Ovary (tissue), 9 donors: ENCODE data around the gene PDE3A. TPM values are rescaled to one million over a fixed set of nuclear protein-coding genes. Genes with fewer than 3 reads are reported as not detected.
"Not testable (repeated sequence)": the region's sequence is repeated elsewhere in the genome, so short reads cannot be mapped to it uniquely, and the experiment has no call there.

Experiments used
- DNase-seq, 5 donors: peaks; one replicate each; pipeline ENCODE4 v3.0.0-alpha.2; 2019 to 2020
- H3K27ac ChIP-seq, 2 donors: fragments of 200-600 bp; one replicate each; pipeline versions ENCODE4 v1.5.1 to v1.8.0; 2019 to 2022
- H3K27me3 ChIP-seq: fragments of 200-600 bp; one replicate; pipeline ENCODE4 v1.8.0; 2022
- H3K36me3 ChIP-seq: fragments of 200-600 bp; sonication (generic); one replicate; pipeline ENCODE4 v1.5.1; 2019
- H3K4me1 ChIP-seq: one replicate; pipeline ENCODE4 v1.8.1; 2013; ENCODE audit warnings: mild to moderate bottlenecking, moderate library complexity; ENCODE audit not compliant: insufficient read depth
- H3K4me3 ChIP-seq: fragments of 200-600 bp; sonication (generic); one replicate; pipeline ENCODE4 v1.5.1; 2017
- H3K9me3 ChIP-seq, 2 donors: fragments of 200-600 bp in 1 of 2; sonication (generic) in 1 of 2; one replicate each; pipeline versions ENCODE4 v1.5.1 to v1.8.1; 2013 to 2019; ENCODE audit warnings: mild to moderate bottlenecking in 1 of 2, moderate library complexity in 1 of 2
- EP300 ChIP-seq: sonication (generic); formaldehyde crosslinking; IDR thresholded peaks from one replicate; pipeline ENCODE4 v1.6.1; 2017; ENCODE audit warnings: antibody characterized with exemption
- POLR2A ChIP-seq: fragments of 450-650 bp; IDR thresholded peaks from one replicate; pipeline ENCODE4 v1.6.1; 2017; ENCODE audit warnings: antibody characterized with exemption, mild to moderate bottlenecking, moderate library complexity
- WGBS, 3 donors: extraction: QIAGEN DNeasy Blood & Tissue Kit in 1 of 3; methylation state at CpG; one replicate each; pipeline versions ENCODE4 v1.1.5 to v1.1.7; 2013 to 2017; 5-methylcytosine and 5-hydroxymethylcytosine counted together
- intact Hi-C, 4 donors: fragments of 100-400 bp; cut with DNase I; formaldehyde crosslinking; loops; one replicate each; pipeline versions ENCODE4 v1.11.0 to v1.15.1; 2022 to 2023
- polyA plus RNA-seq, 2 donors: library from polyadenylated mRNA; stranded (reverse); fragments of 200-250 nt in 1 of 2; fragments of 350-450 nt in 1 of 2; fragmentation: Illumina TruSeq in 1 of 2; extraction: RNeasy Lipid Tissue Mini Kit (QIAGEN cat#74804) in 1 of 2; gene quantifications; one replicate each; pipeline ENCODE4 v1.2.3, GENCODE V29; 2013 to 2014
- total RNA-seq, 7 donors: library from RNA; depleted of rRNA in 2 of 7; stranded (reverse); fragments of >200 nt in 2 of 7; fragmentation: NEBNext Ultra II Directional in 3 of 7; extraction: Animal tissue kit (Norgen Biotek cat#: 25700) in 3 of 7; gene quantifications; one replicate each; pipeline versions ENCODE4 v1.1.0 to v1.2.4, GENCODE V29; 2016 to 2023
- TF ChIP-seq, protein P1 (sequence below), 3 donors: fragments of 450-650 bp in 2 of 3; fragments of 200-600 bp in 1 of 3; IDR thresholded peaks; one replicate each; pipeline versions ENCODE4 v1.5.1 to v1.8.0; 2016 to 2022; ENCODE audit warnings: antibody characterized with exemption in 3 of 3, mild to moderate bottlenecking in 1 of 3
- donor health status: DM: no; HTN: no; CAD: no; lungs with moderate emphysema.
- donor health status: DM: no; HTN: no; CAD: no.
- donor health status: Bipolar disorder and iron deficiency.
- donor health status: DM: yes; HTN: yes; CAD: no.
- donor health status: DM: no; HTN: no; CAD: no.
- donor health status: DM: yes; HTN: yes; CAD: no.

Gene PDE3A
- total and polyA plus RNA-seq, 9 donors = 3.7 to 15.2 (median 7.1) TPM

DNA sequence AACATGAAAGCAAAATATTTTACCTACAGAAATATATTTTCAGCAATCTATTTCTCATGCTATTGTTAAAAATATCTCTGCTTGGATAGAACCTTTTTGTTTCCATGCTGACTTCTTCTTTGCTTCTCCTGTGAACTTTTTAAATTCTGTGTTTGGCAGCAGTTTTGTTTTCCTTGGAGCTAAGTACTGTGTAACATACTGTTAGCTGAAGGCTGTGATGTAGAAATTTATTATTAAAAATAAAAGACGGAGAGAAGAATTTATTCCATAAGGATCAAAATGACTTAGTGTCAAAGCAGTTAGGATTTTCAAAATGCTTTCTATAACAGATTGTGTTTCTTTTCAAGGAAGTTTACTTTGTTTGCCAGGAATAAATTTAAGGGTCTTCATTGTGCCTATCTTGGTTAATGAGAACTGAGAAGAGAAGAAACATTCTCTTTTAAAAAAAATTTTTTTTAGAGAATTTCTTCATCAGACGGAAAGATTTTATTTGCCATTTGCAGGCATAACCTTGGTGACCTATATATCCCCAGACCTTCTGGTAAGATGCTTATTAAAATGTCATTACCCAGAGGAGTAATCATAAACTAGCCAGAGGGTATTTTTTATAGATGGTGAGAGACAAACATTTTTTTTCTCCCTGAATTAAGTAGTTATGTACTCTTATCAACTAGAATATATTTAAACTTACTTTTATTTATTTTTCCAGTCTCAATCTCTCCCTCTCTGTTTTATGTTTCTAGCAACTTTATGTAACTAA is 179.7 kb downstream of the PDE3A start:
- intact Hi-C loops = no loop called here
- DNase-seq = no peak
- H3K27ac ChIP-seq = no peak overlapping the region
- no peaks in the 10 kb centered on the region for H3K36me3 ChIP-seq
- 2 to 8% (median 5%) methylated on average over 2 of the region's 2 CpGs for WGBS, 3 donors
- no peaks in the 10 kb centered on the region for H3K9me3 ChIP-seq
- H3K27me3 ChIP-seq = no peaks in the 10 kb centered on the region
- no peak for TF ChIP-seq EP300
- TF ChIP-seq, protein P1, sequence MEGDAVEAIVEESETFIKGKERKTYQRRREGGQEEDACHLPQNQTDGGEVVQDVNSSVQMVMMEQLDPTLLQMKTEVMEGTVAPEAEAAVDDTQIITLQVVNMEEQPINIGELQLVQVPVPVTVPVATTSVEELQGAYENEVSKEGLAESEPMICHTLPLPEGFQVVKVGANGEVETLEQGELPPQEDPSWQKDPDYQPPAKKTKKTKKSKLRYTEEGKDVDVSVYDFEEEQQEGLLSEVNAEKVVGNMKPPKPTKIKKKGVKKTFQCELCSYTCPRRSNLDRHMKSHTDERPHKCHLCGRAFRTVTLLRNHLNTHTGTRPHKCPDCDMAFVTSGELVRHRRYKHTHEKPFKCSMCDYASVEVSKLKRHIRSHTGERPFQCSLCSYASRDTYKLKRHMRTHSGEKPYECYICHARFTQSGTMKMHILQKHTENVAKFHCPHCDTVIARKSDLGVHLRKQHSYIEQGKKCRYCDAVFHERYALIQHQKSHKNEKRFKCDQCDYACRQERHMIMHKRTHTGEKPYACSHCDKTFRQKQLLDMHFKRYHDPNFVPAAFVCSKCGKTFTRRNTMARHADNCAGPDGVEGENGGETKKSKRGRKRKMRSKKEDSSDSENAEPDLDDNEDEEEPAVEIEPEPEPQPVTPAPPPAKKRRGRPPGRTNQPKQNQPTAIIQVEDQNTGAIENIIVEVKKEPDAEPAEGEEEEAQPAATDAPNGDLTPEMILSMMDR (IDR thresholded peaks at IDR 0.05) = no peak
- TF ChIP-seq POLR2A = no peak
- no peak overlapping the region for H3K4me3 ChIP-seq
- H3K4me1 ChIP-seq = no peaks in the 10 kb centered on the region

DNA sequence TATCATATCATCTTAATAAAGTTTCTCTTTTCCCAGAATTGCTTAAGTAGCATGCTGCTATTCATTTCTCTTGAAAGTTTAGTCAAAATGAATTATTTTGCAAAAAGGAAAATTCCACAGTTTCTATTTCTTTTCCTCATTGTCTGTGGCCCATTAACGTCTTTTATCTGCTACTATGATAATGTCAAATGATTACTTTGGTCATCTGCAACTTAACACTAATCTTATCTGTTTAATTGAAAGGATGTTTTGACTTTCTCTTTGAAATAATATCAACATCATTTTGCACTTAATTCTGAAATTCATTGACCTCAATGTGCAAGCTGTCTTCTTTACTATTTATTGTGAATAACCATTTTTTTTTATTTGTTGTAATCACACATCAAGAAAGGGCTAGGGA is 180.3 kb downstream of the PDE3A start:
- no peak overlapping the region for H3K27ac ChIP-seq
- intact Hi-C loops = no loop called here

DNA sequence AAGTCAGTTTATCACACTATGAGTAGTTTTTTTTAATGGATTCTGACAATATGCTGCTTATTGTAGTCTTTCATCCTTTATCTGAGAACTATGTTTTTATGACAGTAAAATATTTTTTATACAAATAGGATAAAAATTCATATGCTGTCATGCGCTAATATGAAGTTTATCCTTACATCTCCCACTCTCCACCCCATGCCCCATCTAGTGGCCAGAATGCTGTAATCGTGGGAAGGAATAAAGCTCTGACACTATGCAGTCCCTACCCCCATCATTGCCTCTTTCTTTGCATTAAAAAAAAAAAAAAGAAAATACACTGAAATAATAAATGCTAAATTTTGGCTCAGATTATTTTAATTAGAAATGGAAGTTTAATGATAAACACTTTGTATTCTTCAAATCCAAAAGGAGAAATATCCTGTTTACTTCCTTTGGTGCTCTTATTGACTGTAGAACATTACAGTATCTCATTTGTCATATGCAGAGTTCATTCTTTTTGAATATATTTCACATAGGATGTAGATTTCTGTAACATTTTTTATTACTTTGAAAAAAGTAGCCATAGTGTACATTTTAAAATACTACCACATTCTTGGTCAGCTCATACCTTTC is 180.9 kb downstream of the PDE3A start:
- H3K4me1 ChIP-seq = no peaks in the 10 kb centered on the region
- H3K9me3 ChIP-seq = no peaks in the 10 kb centered on the region
- no peaks in the 10 kb centered on the region for H3K36me3 ChIP-seq
- no peak overlapping the region for H3K27ac ChIP-seq
- no peaks in the 10 kb centered on the region for H3K27me3 ChIP-seq
- 27 to 29% (median 27%) methylated on average over 2 of the region's 2 CpGs for WGBS, 3 donors
- TF ChIP-seq, protein P1 (IDR thresholded peaks at IDR 0.05) = peak in 2 of 3 donors; percentile 44 to 48
- no peak for TF ChIP-seq POLR2A
- DNase-seq = peak in 2 of 5 donors; percentile 31 to 60
- H3K4me3 ChIP-seq = no peak overlapping the region
- intact Hi-C loops = no loop called here

More for the DNA sequence above, 180.3 kb downstream of the PDE3A start:
- no peaks in the 10 kb centered on the region for H3K9me3 ChIP-seq
- no peaks in the 10 kb centered on the region for H3K27me3 ChIP-seq
- TF ChIP-seq POLR2A (no peak), EP300 (no peak)
- TF ChIP-seq, protein P1 (IDR thresholded peaks at IDR 0.05) = no peak
- WGBS, 3 donors = 6 to 15% (median 7%) methylated on average over 1 of the region's 1 CpG
- no peaks in the 10 kb centered on the region for H3K36me3 ChIP-seq
- no peaks in the 10 kb centered on the region for H3K4me1 ChIP-seq
- H3K4me3 ChIP-seq = no peak overlapping the region
- DNase-seq = no peak

DNA sequence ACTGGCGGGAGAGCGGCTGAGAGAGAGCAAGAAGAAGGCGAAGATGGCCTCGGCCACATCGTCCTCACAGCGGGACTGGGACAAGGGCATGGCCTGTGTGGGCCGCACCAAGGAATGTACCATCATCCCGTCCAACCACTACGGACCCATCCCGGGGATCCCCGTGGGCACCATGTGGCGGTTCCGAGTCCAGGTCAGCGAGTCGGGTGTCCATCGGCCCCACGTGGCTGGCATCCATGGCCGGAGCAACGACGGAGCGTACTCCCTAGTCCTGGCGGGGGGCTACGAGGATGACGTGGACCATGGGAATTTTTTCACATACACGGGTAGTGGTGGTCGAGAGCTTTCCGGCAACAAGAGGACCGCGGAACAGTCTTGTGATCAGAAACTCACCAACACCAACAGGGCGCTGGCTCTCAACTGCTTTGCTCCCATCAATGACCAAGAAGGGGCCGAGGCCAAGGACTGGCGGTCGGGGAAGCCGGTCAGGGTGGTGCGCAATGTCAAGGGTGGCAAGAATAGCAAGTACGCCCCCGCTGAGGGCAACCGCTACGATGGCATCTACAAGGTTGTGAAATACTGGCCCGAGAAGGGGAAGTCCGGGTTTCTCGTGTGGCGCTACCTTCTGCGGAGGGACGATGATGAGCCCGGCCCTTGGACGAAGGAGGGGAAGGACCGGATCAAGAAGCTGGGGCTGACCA is 183.6 kb downstream of the PDE3A start:
- intact Hi-C loops, H3K27me3 ChIP-seq, H3K36me3 ChIP-seq, H3K4me3 ChIP-seq, H3K4me1 ChIP-seq, H3K9me3 ChIP-seq, H3K27ac ChIP-seq: not testable (repeated sequence)
- WGBS, 3 donors = 97 to 98% (median 98%) methylated on average over 48 of the region's 48 CpGs
- peak in 2 of 5 donors; percentile 21 for DNase-seq

DNA sequence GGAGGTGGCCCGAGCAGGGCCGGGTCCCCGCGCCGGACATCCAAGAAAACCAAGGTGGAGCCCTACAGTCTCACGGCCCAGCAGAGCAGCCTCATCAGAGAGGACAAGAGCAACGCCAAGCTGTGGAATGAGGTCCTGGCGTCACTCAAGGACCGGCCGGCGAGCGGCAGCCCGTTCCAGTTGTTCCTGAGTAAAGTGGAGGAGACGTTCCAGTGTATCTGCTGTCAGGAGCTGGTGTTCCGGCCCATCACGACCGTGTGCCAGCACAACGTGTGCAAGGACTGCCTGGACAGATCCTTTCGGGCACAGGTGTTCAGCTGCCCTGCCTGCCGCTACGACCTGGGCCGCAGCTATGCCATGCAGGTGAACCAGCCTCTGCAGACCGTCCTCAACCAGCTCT is 184.2 kb downstream of the PDE3A start:
- H3K27ac ChIP-seq, H3K4me3 ChIP-seq, DNase-seq, H3K4me1 ChIP-seq, H3K27me3 ChIP-seq, intact Hi-C loops, H3K9me3 ChIP-seq, H3K36me3 ChIP-seq: not testable (repeated sequence)
- 94 to 99% (median 97%) methylated on average over 22 to 23 of the region's 23 CpGs for WGBS, 3 donors
